HepG2 (cell line): ENCODE measurements around the gene JSRP1. TPM values are rescaled to one million over a fixed set of nuclear protein-coding genes. Genes with fewer than 3 reads are reported as not detected.

ENCODE experiments used
- CERS6 ChIP-seq: sonication (generic); formaldehyde crosslinking; IDR thresholded peaks from 2 replicates; pipeline ENCODE4 v1.5.0; 2020; ENCODE audit warnings: missing genetic modification reagents
- DNMT3B ChIP-seq: conservative IDR thresholded peaks from 2 replicates; pipeline ENCODE4 v1.6.1; 2016; ENCODE audit warnings: missing biosample characterization, control low read depth
- PRDM4 ChIP-seq: sonication (generic); formaldehyde crosslinking; IDR thresholded peaks from 2 replicates; pipeline ENCODE4 v1.9.0; 2021; ENCODE audit warnings: missing genetic modification reagents, borderline replicate concordance
- PRMT3 ChIP-seq: sonication (generic); formaldehyde crosslinking; IDR thresholded peaks from 2 replicates; pipeline ENCODE4 v1.8.1; 2022; ENCODE audit warnings: low read depth, mild to moderate bottlenecking, moderate library complexity, missing genetic modification reagents, borderline replicate concordance
- RARA ChIP-seq: IDR thresholded peaks from 2 replicates; pipeline ENCODE4 v1.6.1; 2016; ENCODE audit warnings: missing genetic modification reagents, missing compliant biosample characterization
- STAT5B ChIP-seq: sonication (generic); formaldehyde crosslinking; IDR thresholded peaks from 2 replicates; pipeline ENCODE4 v1.4.0; 2020; ENCODE audit warnings: missing genetic modification reagents
- ZNF407 ChIP-seq: sonication (generic); formaldehyde crosslinking; IDR thresholded peaks from one replicate; pipeline ENCODE4 v1.5.1; 2020; ENCODE audit warnings: mild to moderate bottlenecking, missing genetic modification reagents; ENCODE audit errors: not compliant biosample characterization
- ZNF687 ChIP-seq: sonication (generic); formaldehyde crosslinking; IDR thresholded peaks from 2 replicates; pipeline ENCODE4 v1.5.1; 2020; ENCODE audit warnings: mild to moderate bottlenecking, missing genetic modification reagents, moderate library complexity
- ZNF703 ChIP-seq: sonication (generic); formaldehyde crosslinking; IDR thresholded peaks from 2 replicates; pipeline ENCODE4 v1.5.1; 2020; ENCODE audit warnings: missing genetic modification reagents, mild to moderate bottlenecking, moderate library complexity, borderline replicate concordance
- ZNF770 ChIP-seq: sonication (generic); formaldehyde crosslinking; IDR thresholded peaks from 2 replicates; pipeline ENCODE4 v1.5.0; 2020; ENCODE audit warnings: mild to moderate bottlenecking, missing genetic modification reagents
- polyA plus RNA-seq, 8 experiments: library from polyadenylated mRNA; depleted of rRNA in 3 of 8; stranded (reverse) in 7 of 8; unstranded in 1 of 8; fragments of >200 nt; fragmentation: Illumina TruSeq in 4 of 8; extraction: Trizol in 4 of 8; gene quantifications; 2 replicates each; pipeline versions ENCODE4 v1.2.1 to v1.2.3, GENCODE V29; 2011 to 2016; ENCODE audit warnings: low read depth in 4 of 8, missing spikeins in 1 of 8, mixed read lengths in 1 of 8; ENCODE audit not compliant: insufficient read depth in 1 of 8
- total RNA-seq, 5 experiments: library from RNA; depleted of rRNA; stranded (reverse); fragments of >200 nt; fragmentation: Illumina TruSeq; extraction: Trizol; gene quantifications; 2 replicates each; pipeline ENCODE4 v1.2.3, GENCODE V29; 2016; ENCODE audit warnings: low read depth in 1 of 5

JSRP1 gene
- total and polyA plus RNA-seq, 2 of the 13 experiments (the other 11 are each of a cell fraction or from before 2014, with no cell fraction given), result 0.16 to 0.38 TPM

- TF ChIP-seq ZNF407 (CRISPR knock-in tag) (no peak), DNMT3B (CRISPR knock-in tag) (no peak), ZNF770 (CRISPR knock-in tag) (no peak; the same call in 1 of the 2 replicates), CERS6 (no peak), PRDM4 (CRISPR knock-in tag) (no peak), RARA (CRISPR knock-in tag) (no peak), ZNF703 (no peak), PRMT3 (no peak), STAT5B (CRISPR knock-in tag) (no peak), ZNF687 (peak; percentile 69)
Measured at GRCh38 chr19:2291185-2291751, 35.1 kb upstream of the JSRP1 start (continued).
